ENCODE results near the gene FLT4. TPM values are rescaled to one million over a fixed set of nuclear protein-coding genes. Genes with fewer than 3 reads are reported as not detected.

The FLT4 gene
- polyA plus RNA-seq, 1 donor = 10.2 TPM

- WGBS (ENCODE audit: insufficient coverage, low lambda C conversion rate) = no CpG with 5 or more reads among the region's 25 CpGs
- Histone ChIP-seq H3K4me3 (ENCODE audit: low read length) (no peak overlapping the region), H3K36me3 (ENCODE audit: control insufficient read depth, insufficient read depth, low read length) (no peaks in the 10 kb centered on the region), H3K9me3 (ENCODE audit: control insufficient read depth, low read depth, low read length) (no peaks in the 10 kb centered on the region), H3K27me3 (ENCODE audit: control insufficient read depth, insufficient read depth, low read length) (no peaks in the 10 kb centered on the region), H3K4me1 (ENCODE audit: control insufficient read depth, insufficient read depth, low read length) (no peaks in the 10 kb centered on the region), H3K27ac (ENCODE audit: low read length) (no peak overlapping the region)
- DNase-seq = no peak
Observed at GRCh38 chr5:180625791-180626660, 23.4 kb downstream of the FLT4 start.

DNA sequence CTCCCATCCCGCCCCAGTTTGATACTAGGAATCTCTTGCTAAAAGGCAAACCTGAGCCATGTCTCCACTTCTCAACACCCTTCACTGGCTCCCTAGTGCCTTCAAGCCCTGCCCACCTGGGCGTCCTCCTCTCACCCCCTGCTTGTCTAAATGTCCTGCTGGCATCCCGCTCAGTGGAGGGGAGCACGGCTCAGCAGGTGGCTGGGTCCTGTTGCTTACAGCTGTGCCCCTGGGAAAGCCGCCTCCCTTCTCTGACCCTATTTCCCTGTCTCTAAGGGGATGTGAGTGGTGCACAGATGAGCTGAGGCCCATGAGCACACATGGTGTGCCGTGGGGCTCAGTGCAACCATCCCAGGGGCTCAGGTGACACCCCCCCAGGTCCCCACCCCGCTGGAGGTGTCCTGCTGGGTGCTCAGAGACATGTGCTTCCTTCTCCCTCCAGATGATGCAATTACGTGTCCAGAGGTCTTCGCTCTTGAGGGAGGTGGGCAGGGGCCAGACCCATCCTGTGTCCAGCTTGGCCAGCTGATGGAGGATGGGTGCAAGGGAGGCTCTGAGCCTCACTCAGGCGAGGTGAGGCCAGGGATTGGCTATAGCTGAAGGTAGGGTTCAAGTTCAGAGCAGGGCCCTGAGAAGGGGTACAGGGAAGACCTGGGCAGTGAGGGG is 24.1 kb downstream of the FLT4 start:
- Histone ChIP-seq H3K4me3 (ENCODE audit: low read length) (no peak overlapping the region), H3K36me3 (ENCODE audit: control insufficient read depth, insufficient read depth, low read length) (no peaks in the 10 kb centered on the region), H3K4me1 (ENCODE audit: control insufficient read depth, insufficient read depth, low read length) (no peaks in the 10 kb centered on the region), H3K9me3 (ENCODE audit: control insufficient read depth, low read depth, low read length) (no peaks in the 10 kb centered on the region), H3K27me3 (ENCODE audit: control insufficient read depth, insufficient read depth, low read length) (no peaks in the 10 kb centered on the region), H3K27ac (ENCODE audit: low read length) (no peak overlapping the region)
- WGBS (ENCODE audit: insufficient coverage, low lambda C conversion rate) = no CpG with 5 or more reads among the region's 10 CpGs
- DNase-seq = no peak

GRCh38 chr5:180624587-180624986 is 24.8 kb downstream of the FLT4 start:
- Histone ChIP-seq H3K9me3 (ENCODE audit: control insufficient read depth, low read depth, low read length) (no peaks in the 10 kb centered on the region), H3K4me3 (ENCODE audit: low read length) (no peak overlapping the region), H3K4me1 (ENCODE audit: control insufficient read depth, insufficient read depth, low read length) (no peaks in the 10 kb centered on the region), H3K27ac (ENCODE audit: low read length) (no peak overlapping the region), H3K27me3 (ENCODE audit: control insufficient read depth, insufficient read depth, low read length) (peaks cover 6% of the 10 kb centered on the region), H3K36me3 (ENCODE audit: control insufficient read depth, insufficient read depth, low read length) (no peaks in the 10 kb centered on the region)
- no peak for DNase-seq
- no CpG with 5 or more reads among the region's 5 CpGs for WGBS (ENCODE audit: insufficient coverage, low lambda C conversion rate)

- no peaks in the 10 kb centered on the region for H3K4me1 ChIP-seq (ENCODE audit: control insufficient read depth, insufficient read depth, low read length)
- no peak overlapping the region for H3K27ac ChIP-seq (ENCODE audit: low read length)
- H3K4me3 ChIP-seq (ENCODE audit: low read length) = no peak overlapping the region
- no peak for DNase-seq
- peaks cover 11% of the 10 kb centered on the region for H3K27me3 ChIP-seq (ENCODE audit: control insufficient read depth, insufficient read depth, low read length)
- H3K9me3 ChIP-seq (ENCODE audit: control insufficient read depth, low read depth, low read length) = no peaks in the 10 kb centered on the region
- H3K36me3 ChIP-seq (ENCODE audit: control insufficient read depth, insufficient read depth, low read length) = no peaks in the 10 kb centered on the region
- no CpG with 5 or more reads among the region's 15 CpGs for WGBS (ENCODE audit: insufficient coverage, low lambda C conversion rate)
Observed at GRCh38 chr5:180623844-180624243, 25.6 kb downstream of the FLT4 start.

- H3K4me3 ChIP-seq (ENCODE audit: low read length) = no peak overlapping the region
- WGBS (ENCODE audit: insufficient coverage, low lambda C conversion rate) = no CpG with 5 or more reads among the region's 10 CpGs
- DNase-seq = no peak
- no peak overlapping the region for H3K27ac ChIP-seq (ENCODE audit: low read length)
- H3K9me3 ChIP-seq (ENCODE audit: control insufficient read depth, low read depth, low read length) = no peaks in the 10 kb centered on the region
- H3K36me3 ChIP-seq (ENCODE audit: control insufficient read depth, insufficient read depth, low read length) = no peaks in the 10 kb centered on the region
- peaks cover 14% of the 10 kb centered on the region for H3K27me3 ChIP-seq (ENCODE audit: control insufficient read depth, insufficient read depth, low read length)
- no peaks in the 10 kb centered on the region for H3K4me1 ChIP-seq (ENCODE audit: control insufficient read depth, insufficient read depth, low read length)
Observed at GRCh38 chr5:180623411-180623834, 26.0 kb downstream of the FLT4 start.

DNA sequence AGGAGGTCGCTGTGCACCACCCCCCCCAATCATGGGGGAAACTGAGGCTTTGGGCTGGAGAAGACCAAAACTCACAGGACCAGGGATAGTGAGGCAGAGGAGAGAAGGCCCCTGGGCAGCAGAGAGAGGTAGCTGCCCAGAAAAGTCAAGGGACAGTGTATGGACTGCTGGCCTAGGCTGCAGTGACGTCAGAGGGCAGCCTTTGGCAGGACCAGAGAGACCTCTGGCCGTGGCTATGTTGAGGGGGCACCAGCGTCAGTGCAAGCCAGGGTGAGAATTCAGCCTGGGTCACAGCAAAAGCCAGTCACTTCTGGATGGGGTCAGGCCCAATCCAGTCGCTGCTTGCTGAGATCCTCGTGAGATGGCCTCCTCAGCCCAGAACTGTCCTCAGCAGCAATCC is 26.5 kb downstream of the FLT4 start:
- WGBS (ENCODE audit: insufficient coverage, low lambda C conversion rate) = no CpG with 5 or more reads among the region's 6 CpGs
- H3K36me3 ChIP-seq (ENCODE audit: control insufficient read depth, insufficient read depth, low read length) = no peaks in the 10 kb centered on the region
- no peak overlapping the region for H3K4me3 ChIP-seq (ENCODE audit: low read length)
- peaks cover 16% of the 10 kb centered on the region for H3K27me3 ChIP-seq (ENCODE audit: control insufficient read depth, insufficient read depth, low read length)
- H3K27ac ChIP-seq (ENCODE audit: low read length) = no peak overlapping the region
- no peak for DNase-seq
- H3K9me3 ChIP-seq (ENCODE audit: control insufficient read depth, low read depth, low read length) = no peaks in the 10 kb centered on the region
- no peaks in the 10 kb centered on the region for H3K4me1 ChIP-seq (ENCODE audit: control insufficient read depth, insufficient read depth, low read length)

DNA sequence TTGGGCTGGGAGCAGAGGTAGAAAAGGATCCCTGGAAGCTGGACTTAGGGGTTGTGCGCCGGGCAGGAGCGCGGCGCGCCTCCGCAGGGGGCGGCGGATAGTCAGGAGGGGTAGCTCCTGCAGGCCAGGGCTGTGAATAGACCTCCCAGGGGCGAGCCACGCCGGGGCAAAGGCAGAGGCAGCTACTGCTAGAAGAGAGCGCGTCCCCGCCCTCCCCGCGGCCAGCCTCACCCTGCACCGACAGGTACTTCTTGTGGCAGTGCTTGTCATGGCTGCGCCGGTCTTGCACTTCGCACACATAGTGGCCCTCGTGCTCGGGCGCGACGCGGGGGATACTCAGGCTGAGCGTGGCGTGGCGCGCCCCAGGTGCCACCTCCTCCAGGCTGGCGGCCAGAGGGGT is 28.1 kb downstream of the FLT4 start:
- Histone ChIP-seq H3K4me1 (ENCODE audit: control insufficient read depth, insufficient read depth, low read length) (no peaks in the 10 kb centered on the region), H3K36me3 (ENCODE audit: control insufficient read depth, insufficient read depth, low read length) (no peaks in the 10 kb centered on the region), H3K4me3 (ENCODE audit: low read length) (no peak overlapping the region), H3K27ac (ENCODE audit: low read length) (no peak overlapping the region), H3K27me3 (ENCODE audit: control insufficient read depth, insufficient read depth, low read length) (peaks cover 16% of the 10 kb centered on the region), H3K9me3 (ENCODE audit: control insufficient read depth, low read depth, low read length) (no peaks in the 10 kb centered on the region)
- WGBS (ENCODE audit: insufficient coverage, low lambda C conversion rate) = no CpG with 5 or more reads among the region's 32 CpGs
- DNase-seq = no peak

- WGBS (ENCODE audit: insufficient coverage, low lambda C conversion rate) = no CpG with 5 or more reads among the region's 14 CpGs
- H3K36me3 ChIP-seq (ENCODE audit: control insufficient read depth, insufficient read depth, low read length) = no peaks in the 10 kb centered on the region
- H3K9me3 ChIP-seq (ENCODE audit: control insufficient read depth, low read depth, low read length) = no peaks in the 10 kb centered on the region
- no peak overlapping the region for H3K4me3 ChIP-seq (ENCODE audit: low read length)
- peaks cover 16% of the 10 kb centered on the region for H3K27me3 ChIP-seq (ENCODE audit: control insufficient read depth, insufficient read depth, low read length)
- no peak for DNase-seq
- H3K4me1 ChIP-seq (ENCODE audit: control insufficient read depth, insufficient read depth, low read length) = no peaks in the 10 kb centered on the region
- H3K27ac ChIP-seq (ENCODE audit: low read length) = no peak overlapping the region
Observed at GRCh38 chr5:180620014-180620413, 29.4 kb downstream of the FLT4 start.

DNA sequence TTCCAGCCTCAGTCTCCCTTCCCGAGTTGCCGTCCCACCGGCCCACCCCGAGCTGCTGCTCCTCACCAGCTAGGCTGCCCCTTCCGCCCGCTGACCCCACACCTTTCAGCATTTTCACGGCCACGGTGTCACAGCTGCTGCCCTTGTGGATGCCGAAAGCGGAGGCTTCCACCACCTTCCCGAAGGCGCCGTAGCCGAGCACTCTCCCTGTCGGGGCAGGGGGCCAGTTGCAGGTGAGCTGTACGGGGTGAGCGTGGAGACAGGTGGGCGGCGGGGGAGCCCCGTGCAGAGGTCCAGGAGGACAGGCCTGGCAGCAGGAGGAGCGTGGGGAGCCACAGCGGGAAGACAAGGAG is 29.9 kb downstream of the FLT4 start:
- H3K27ac ChIP-seq (ENCODE audit: low read length) = no peak overlapping the region
- no peak for DNase-seq
- no peaks in the 10 kb centered on the region for H3K4me1 ChIP-seq (ENCODE audit: control insufficient read depth, insufficient read depth, low read length)
- H3K4me3 ChIP-seq (ENCODE audit: low read length) = no peak overlapping the region
- no peaks in the 10 kb centered on the region for H3K36me3 ChIP-seq (ENCODE audit: control insufficient read depth, insufficient read depth, low read length)
- no CpG with 5 or more reads among the region's 22 CpGs for WGBS (ENCODE audit: insufficient coverage, low lambda C conversion rate)
- H3K9me3 ChIP-seq (ENCODE audit: control insufficient read depth, low read depth, low read length) = no peaks in the 10 kb centered on the region
- peaks cover 16% of the 10 kb centered on the region for H3K27me3 ChIP-seq (ENCODE audit: control insufficient read depth, insufficient read depth, low read length)

DNA sequence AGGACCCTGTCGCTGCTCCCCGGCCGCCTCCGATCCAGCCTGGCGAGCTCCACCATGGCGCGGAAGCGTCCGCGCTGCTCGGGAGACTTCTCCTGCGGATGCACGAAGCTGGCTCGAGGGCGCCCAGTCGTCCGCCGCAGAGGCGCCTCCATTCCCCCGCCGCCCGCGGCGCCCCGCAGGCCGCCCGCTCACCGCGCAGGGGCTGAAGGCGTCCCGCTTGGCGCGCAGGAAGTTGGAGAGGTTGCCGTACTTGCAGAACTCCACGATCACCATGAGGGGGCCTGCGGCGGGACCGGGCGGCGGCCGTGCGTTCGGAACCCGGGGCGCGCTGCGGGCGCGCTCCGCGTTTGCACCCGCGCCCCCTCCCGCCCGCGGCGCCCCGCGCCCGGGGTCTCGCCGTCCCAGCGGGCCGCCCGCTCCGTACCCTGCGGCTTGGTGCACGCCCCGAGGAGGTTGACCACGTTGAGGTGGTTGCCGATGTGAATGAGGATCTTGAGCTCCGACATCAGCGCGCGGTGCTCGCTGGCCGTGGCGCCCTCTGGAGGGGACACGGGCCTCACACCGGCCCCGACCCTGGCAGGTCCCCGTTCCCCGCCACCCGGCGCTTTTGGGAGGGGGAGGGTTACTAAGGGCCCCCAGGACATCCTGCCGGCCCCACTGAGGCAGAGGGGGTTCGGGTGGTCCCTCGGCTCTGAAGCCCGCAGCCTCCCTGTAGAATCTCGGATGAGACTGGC is 30.4 kb downstream of the FLT4 start:
- DNase-seq = peak; percentile 20 to 39
- Histone ChIP-seq H3K36me3 (ENCODE audit: control insufficient read depth, insufficient read depth, low read length) (no peaks in the 10 kb centered on the region), H3K4me3 (ENCODE audit: low read length) (no peak overlapping the region), H3K27me3 (ENCODE audit: control insufficient read depth, insufficient read depth, low read length) (peaks cover 16% of the 10 kb centered on the region), H3K9me3 (ENCODE audit: control insufficient read depth, low read depth, low read length) (no peaks in the 10 kb centered on the region), H3K27ac (ENCODE audit: low read length) (no peak overlapping the region), H3K4me1 (ENCODE audit: control insufficient read depth, insufficient read depth, low read length) (no peaks in the 10 kb centered on the region)
- WGBS (ENCODE audit: insufficient coverage, low lambda C conversion rate) = no CpG with 5 or more reads among the region's 90 CpGs
